Tibial artery (tissue), 4 donors: ENCODE measurements around the gene GALNT7.

Source experiments
- DNase-seq, 2 donors: peaks; one replicate each; pipeline ENCODE4 v3.0.0-alpha.2; 2019
- H3K27ac ChIP-seq, 2 donors: fragments of 200-600 bp; sonication (generic) in 1 of 2; 1 replicate in 1 of 2; 2 replicates in 1 of 2; pipeline ENCODE4 v1.5.1; 2018 to 2019; ENCODE audit warnings: mild to moderate bottlenecking in 1 of 2
- H3K27me3 ChIP-seq, 2 donors: fragments of 200-600 bp; sonication (generic) in 1 of 2; one replicate each; pipeline versions ENCODE4 v1.5.1 to v1.6.0; 2016 to 2019
- H3K36me3 ChIP-seq, 3 donors: fragments of 200-600 bp; sonication (generic) in 2 of 3; one replicate each; pipeline ENCODE4 v1.5.1; 2016 to 2019; ENCODE audit warnings: mild to moderate bottlenecking in 2 of 3
- H3K4me1 ChIP-seq, 4 donors: fragments of 200-600 bp; sonication (generic) in 2 of 4; 1 replicate in 3 of 4; 2 replicates in 1 of 4; pipeline ENCODE4 v1.5.1; 2016 to 2019
- H3K4me3 ChIP-seq, 2 donors: fragments of 200-600 bp; sonication (generic) in 1 of 2; 1 replicate in 1 of 2; 2 replicates in 1 of 2; pipeline ENCODE4 v1.5.1; 2018 to 2019; ENCODE audit warnings: mild to moderate bottlenecking in 2 of 2
- H3K9me3 ChIP-seq, 3 donors: fragments of 200-600 bp; sonication (generic) in 1 of 3; one replicate each; pipeline ENCODE4 v1.5.1; 2016 to 2019
- CTCF ChIP-seq, 2 experiments: fragments of 200-600 bp in 1 of 2; fragments of 450-650 bp in 1 of 2; IDR thresholded peaks; one replicate each; pipeline ENCODE4 v1.5.1; 2017 to 2019; ENCODE audit warnings: antibody characterized with exemption in 2 of 2, mild to moderate bottlenecking in 1 of 2, moderate library complexity in 1 of 2
- intact Hi-C: fragments of 100-400 bp; cut with DNase I; formaldehyde crosslinking; loops from one replicate; pipeline ENCODE4 v1.15.0; 2023; ENCODE audit warnings: low total_unique reads

GALNT7 gene

GRCh38 chr4:173138624-173139023 is 30.0 kb upstream of the GALNT7 start:
- no peak for DNase-seq
- H3K36me3 ChIP-seq = no peaks in the 10 kb centered on the region
- TF ChIP-seq CTCF (IDR thresholded peaks at IDR 0.05) = no peak
- H3K4me3 ChIP-seq = no peak overlapping the region
- H3K4me1 ChIP-seq = no peaks in the 10 kb centered on the region
- intact Hi-C loops = no loop called here
- no peak overlapping the region for H3K27ac ChIP-seq
- H3K27me3 ChIP-seq = no peaks in the 10 kb centered on the region
- no peaks in the 10 kb centered on the region for H3K9me3 ChIP-seq

GRCh38 chr4:173139561-173139960 is 29.1 kb upstream of the GALNT7 start:
- DNase-seq = no peak
- Histone ChIP-seq H3K9me3 (no peaks in the 10 kb centered on the region), H3K27ac (no peak overlapping the region), H3K27me3 (no peaks in the 10 kb centered on the region), H3K4me1 (no peaks in the 10 kb centered on the region), H3K4me3 (no peak overlapping the region), H3K36me3 (no peaks in the 10 kb centered on the region)
- intact Hi-C loops = no loop called here
- TF ChIP-seq CTCF (IDR thresholded peaks at IDR 0.05) = no peak

GRCh38 chr4:173145131-173145530 is 23.5 kb upstream of the GALNT7 start:
- Histone ChIP-seq H3K27me3 (no peaks in the 10 kb centered on the region), H3K9me3 (no peaks in the 10 kb centered on the region), H3K36me3 (no peaks in the 10 kb centered on the region), H3K4me1 (no peaks in the 10 kb centered on the region), H3K27ac (no peak overlapping the region), H3K4me3 (no peak overlapping the region)
- TF ChIP-seq CTCF (IDR thresholded peaks at IDR 0.05) = no peak
- intact Hi-C loops = no loop called here
- DNase-seq = no peak

- no peak for DNase-seq
- H3K27ac ChIP-seq = no peak overlapping the region
- H3K4me1 ChIP-seq = no peaks in the 10 kb centered on the region
- no peak for TF ChIP-seq CTCF (IDR thresholded peaks at IDR 0.05)
- H3K4me3 ChIP-seq = no peak overlapping the region
- intact Hi-C loops = no loop called here
- no peaks in the 10 kb centered on the region for H3K9me3 ChIP-seq
- no peaks in the 10 kb centered on the region for H3K27me3 ChIP-seq
- no peaks in the 10 kb centered on the region for H3K36me3 ChIP-seq
Observed at GRCh38 chr4:173146456-173146855, 22.2 kb upstream of the GALNT7 start.

GRCh38 chr4:173151496-173151895 is 17.1 kb upstream of the GALNT7 start:
- H3K4me3 ChIP-seq = no peak overlapping the region
- no peak for TF ChIP-seq CTCF (IDR thresholded peaks at IDR 0.05)
- H3K27me3 ChIP-seq = no peaks in the 10 kb centered on the region
- H3K27ac ChIP-seq = no peak overlapping the region
- intact Hi-C loops = no loop called here
- no peaks in the 10 kb centered on the region for H3K4me1 ChIP-seq
- DNase-seq = no peak
- H3K9me3 ChIP-seq = no peaks in the 10 kb centered on the region
- H3K36me3 ChIP-seq = no peaks in the 10 kb centered on the region

- no peaks in the 10 kb centered on the region for H3K27me3 ChIP-seq
- H3K9me3 ChIP-seq = no peaks in the 10 kb centered on the region
- no peak overlapping the region for H3K27ac ChIP-seq
- intact Hi-C loops = no loop called here
- no peak for DNase-seq
- TF ChIP-seq CTCF (IDR thresholded peaks at IDR 0.05) = no peak
- H3K4me1 ChIP-seq = no peaks in the 10 kb centered on the region
- no peaks in the 10 kb centered on the region for H3K36me3 ChIP-seq
- H3K4me3 ChIP-seq = no peak overlapping the region
Observed at GRCh38 chr4:173152104-173152503, 16.5 kb upstream of the GALNT7 start.
